Astrocyte of the cerebellum (primary cell): Measurements from ENCODE around the gene MRPL28.

Experiments used
- DNase-seq: peaks from one replicate; pipeline ENCODE4 v3.0.0-alpha.2; 2011; ENCODE audit warnings: low read depth
- H3K4me3 ChIP-seq: 2 replicates; pipeline ENCODE4 v1.5.1; 2011; ENCODE audit warnings: mild to moderate bottlenecking, low read depth, low read length, moderate library complexity
- in situ Hi-C: cut with HindIII; loops from 2 replicates; pipeline ENCODE4 v1.10.0; 2017; ENCODE audit warnings: low sequenced_read_pairs
- TF ChIP-seq, protein P1 (sequence below): IDR thresholded peaks from 2 replicates; pipeline ENCODE4 v1.5.1; 2012; ENCODE audit warnings: low read length, low read depth, moderate library complexity, mild to moderate bottlenecking; ENCODE audit errors: missing control alignments

The MRPL28 gene

DNA sequence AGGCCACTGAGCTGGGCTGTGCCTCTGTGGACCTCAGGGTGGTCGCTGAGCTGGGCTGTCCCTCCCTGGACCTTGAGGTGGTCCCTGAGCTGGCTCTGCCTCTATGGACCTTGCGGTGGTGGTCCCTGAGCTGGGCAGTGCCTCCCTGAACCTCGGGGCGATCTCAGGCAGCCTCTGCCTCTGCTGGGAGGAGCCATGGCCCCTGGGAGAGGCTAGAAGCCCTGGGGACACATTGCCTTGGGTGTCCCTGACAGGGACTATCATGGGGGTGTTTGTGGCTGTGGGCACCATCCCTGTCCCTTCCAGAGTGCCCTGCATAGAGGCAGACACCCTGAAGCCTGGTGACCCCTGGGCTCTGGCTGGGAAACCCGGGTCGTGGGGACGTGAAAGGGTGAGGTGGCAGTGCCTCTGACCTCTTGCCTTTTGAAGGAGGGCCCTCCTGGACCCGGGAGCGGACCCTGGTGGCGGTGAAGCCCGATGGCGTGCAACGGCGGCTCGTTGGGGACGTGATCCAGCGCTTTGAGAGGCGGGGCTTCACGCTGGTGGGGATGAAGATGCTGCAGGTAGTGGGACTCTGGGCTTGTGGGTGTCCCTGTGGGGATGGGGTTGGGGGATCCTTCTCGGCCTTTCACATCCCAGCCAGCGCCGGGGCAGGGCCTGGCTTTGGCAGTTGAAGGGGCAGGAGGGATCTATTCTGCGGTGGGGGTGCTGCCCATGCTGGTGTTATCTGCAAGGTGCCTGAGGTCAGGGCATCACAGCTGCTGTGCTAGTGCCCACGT lies 28.4 kb upstream of the MRPL28 start:
- H3K4me3 ChIP-seq: no peak overlapping the region
- in situ Hi-C loops: no loop called here
- TF ChIP-seq, protein P1, sequence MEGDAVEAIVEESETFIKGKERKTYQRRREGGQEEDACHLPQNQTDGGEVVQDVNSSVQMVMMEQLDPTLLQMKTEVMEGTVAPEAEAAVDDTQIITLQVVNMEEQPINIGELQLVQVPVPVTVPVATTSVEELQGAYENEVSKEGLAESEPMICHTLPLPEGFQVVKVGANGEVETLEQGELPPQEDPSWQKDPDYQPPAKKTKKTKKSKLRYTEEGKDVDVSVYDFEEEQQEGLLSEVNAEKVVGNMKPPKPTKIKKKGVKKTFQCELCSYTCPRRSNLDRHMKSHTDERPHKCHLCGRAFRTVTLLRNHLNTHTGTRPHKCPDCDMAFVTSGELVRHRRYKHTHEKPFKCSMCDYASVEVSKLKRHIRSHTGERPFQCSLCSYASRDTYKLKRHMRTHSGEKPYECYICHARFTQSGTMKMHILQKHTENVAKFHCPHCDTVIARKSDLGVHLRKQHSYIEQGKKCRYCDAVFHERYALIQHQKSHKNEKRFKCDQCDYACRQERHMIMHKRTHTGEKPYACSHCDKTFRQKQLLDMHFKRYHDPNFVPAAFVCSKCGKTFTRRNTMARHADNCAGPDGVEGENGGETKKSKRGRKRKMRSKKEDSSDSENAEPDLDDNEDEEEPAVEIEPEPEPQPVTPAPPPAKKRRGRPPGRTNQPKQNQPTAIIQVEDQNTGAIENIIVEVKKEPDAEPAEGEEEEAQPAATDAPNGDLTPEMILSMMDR: no peak
- DNase-seq: no peak

DNA sequence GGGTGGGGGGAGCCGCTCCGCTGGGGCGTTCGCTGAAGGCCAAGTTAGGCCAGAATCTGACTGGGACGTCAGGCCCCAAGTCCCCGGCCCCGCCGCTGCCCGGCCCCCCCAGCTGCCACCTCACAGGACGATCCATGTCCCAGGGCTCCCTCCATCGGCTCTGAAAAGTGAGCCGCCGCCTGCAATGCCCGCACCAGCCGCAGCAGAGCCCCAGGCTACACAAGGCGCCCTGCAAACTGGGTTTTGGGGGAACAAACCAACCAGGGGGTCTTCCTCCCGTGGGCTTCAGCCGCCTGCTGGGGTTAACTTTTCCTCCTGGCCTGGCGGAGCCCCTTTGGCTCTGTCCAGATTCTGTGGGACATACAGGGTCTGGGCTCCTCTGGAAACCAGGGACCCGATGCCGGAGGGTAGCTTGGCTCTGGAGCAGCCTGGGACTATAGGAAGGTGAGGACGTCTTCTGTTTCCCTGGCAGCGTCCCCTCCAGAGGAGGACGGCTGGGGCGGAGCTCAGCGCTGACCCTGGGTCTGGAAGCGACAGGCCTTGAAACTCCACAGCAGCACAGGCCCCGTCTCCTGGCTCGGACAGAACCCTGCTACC lies 27.5 kb upstream of the MRPL28 start:
- TF ChIP-seq, protein P1: peak; percentile 43
- in situ Hi-C loops: no loop called here
- H3K4me3 ChIP-seq: peak overlapping the region; percentile 10
- peak; percentile 24 for DNase-seq

DNA sequence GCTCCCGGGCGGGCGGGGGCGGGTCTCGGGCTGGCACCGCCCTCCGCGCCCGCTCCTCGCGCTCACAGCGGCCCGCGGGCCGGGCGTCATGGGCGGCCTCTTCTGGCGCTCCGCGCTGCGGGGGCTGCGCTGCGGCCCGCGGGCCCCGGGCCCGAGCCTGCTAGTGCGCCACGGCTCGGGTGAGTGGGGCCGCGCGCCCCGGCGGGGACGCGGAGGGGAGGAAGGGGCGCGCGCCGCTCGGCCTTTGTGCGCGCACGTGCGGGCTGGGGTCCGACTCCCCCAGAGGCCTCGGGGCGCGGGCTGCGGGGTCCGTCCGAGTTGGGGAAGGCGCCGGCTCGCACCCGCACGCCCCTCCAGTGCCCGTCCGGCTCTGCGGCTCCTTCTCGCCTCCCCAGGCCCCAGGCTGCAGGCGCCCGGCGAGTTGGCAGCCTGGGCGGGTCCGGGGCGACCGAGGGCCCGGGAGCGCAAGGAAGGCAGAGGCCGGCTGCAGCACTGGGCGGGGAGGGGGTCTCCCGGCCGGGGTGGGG lies 26.9 kb upstream of the MRPL28 start, which contains the start of gene NME4:
NME4 (plus strand) TSS at position 65 of the 527 bp plus-strand sequence; CDS start at position 89, 24 bp downstream.
- TF ChIP-seq, protein P1: no peak
- DNase-seq: no peak
- in situ Hi-C loops: no loop called here
- peak within 1 kb of the TSS; percentile 53 for H3K4me3 ChIP-seq

DNA sequence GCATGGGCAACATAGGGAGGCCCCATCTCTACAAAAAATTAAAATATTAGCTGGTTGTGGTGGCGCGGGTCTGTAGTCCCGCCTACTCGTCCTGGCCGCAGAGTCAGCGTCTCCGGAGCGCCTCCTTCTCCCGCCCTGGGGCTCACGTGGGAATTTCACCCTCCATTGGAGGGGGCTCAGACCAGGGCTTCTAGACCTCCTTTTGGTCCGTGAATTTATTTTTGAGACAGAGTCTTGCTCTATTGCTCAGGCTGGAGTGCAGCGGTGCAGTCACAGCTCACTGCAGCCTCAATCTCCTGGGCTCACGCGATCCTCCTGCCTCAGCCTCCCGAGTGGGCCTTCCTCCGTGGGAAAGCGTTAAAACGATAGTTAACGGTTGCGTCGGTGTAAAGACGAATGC lies 26.3 kb upstream of the MRPL28 start:
- H3K4me3 ChIP-seq: peak overlapping the region; percentile 40
- TF ChIP-seq, protein P1: no peak
- no peak for DNase-seq
- in situ Hi-C loops: no loop called here

DNA sequence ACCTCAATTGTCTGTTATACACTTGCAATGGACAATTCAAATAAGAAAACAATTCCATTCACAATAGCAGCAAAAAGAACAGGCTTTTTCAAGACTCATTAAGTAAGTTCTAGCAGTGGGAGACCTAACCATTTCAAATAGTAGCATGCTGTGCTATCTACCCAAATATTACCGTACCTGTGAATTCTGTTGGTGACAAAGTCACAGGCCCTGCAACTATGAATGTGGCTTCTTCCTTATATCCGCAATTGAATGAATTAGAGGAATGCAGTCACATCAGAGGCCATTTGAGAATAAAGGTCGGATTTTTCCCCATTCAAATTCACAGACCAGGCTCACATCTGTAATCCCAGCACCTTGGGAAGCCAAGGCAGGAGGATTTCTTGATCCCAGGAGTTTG lies 25.9 kb upstream of the MRPL28 start:
- no peak for DNase-seq
- TF ChIP-seq, protein P1: no peak
- peak overlapping the region; percentile 40 for H3K4me3 ChIP-seq

DNA sequence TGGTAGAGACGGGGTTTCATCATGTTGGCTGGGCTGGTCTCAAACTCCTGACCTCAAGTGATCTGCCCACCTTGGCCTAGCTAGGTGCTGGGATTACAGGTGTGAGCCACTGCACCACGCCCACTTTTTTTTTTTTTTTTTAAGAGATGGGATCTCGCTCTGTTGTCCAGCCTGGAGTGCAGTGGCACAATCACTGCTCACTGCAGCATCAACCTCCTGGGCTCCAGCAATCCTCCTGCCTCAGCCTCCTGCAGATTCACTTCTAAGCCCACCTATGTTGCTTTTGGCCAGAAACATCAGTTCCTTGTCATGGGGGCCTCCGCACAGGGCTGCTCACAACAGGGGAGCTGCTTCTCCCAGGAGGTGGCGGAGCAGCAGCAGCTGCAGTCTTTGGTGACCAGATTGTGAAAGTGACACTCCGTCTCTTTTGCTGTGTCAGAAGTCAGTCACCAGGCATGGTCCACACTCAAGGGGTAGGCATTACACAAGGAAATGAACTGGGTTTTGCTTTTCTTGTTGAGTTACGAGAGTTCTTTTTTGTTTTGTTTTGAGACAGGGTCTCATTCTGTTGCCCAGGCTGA lies 22.2 kb upstream of the MRPL28 start:
- in situ Hi-C loops: no loop called here
- TF ChIP-seq, protein P1: no peak
- DNase-seq: no peak
- no peak overlapping the region for H3K4me3 ChIP-seq

More for the DNA sequence above, 25.9 kb upstream of the MRPL28 start:
- in situ Hi-C loops: no loop called here
